Lung (tissue), 12 donors: ENCODE data around the gene LORICRIN. TPM values are rescaled to one million over a fixed set of nuclear protein-coding genes. Genes with fewer than 3 reads are reported as not detected.

Experiments
- ATAC-seq: fragments of 200-7000 bp; cut with Tn5 transposase; one replicate; pipeline ENCODE4 v1.9.1; 2020; ENCODE audit warnings: moderate number of reproducible peaks; ENCODE audit not compliant: insufficient read depth, low FRiP score
- DNase-seq, 3 donors: peaks; one replicate each; pipeline ENCODE4 v3.0.0-alpha.2; 2013 to 2017
- H3K27ac ChIP-seq, 2 donors: one replicate each; pipeline ENCODE4 v1.5.1; 2013; ENCODE audit warnings: mild to moderate bottlenecking in 2 of 2, moderate library complexity in 2 of 2, control low read depth in 1 of 2, inconsistent platforms in 1 of 2, low read depth in 1 of 2, low read length in 1 of 2
- H3K27me3 ChIP-seq, 3 donors: one replicate each; pipeline ENCODE4 v1.5.1; 2013; ENCODE audit warnings: low read length in 2 of 3; ENCODE audit not compliant: control insufficient read depth in 3 of 3, insufficient read depth in 3 of 3
- H3K36me3 ChIP-seq, 4 donors: one replicate each; pipeline ENCODE4 v1.5.1; 2013; ENCODE audit warnings: low read length in 4 of 4, mild to moderate bottlenecking in 1 of 4, moderate library complexity in 1 of 4; ENCODE audit not compliant: control insufficient read depth in 4 of 4, insufficient read depth in 4 of 4
- H3K4me1 ChIP-seq, 5 donors: one replicate each; pipeline ENCODE4 v1.5.1; 2013; ENCODE audit warnings: low read length in 5 of 5, mild to moderate bottlenecking in 2 of 5, moderate library complexity in 1 of 5; ENCODE audit not compliant: control insufficient read depth in 5 of 5, insufficient read depth in 5 of 5
- H3K4me3 ChIP-seq: one replicate; pipeline ENCODE4 v1.5.1; 2013; ENCODE audit warnings: mild to moderate bottlenecking, control low read depth, moderate library complexity
- H3K9ac ChIP-seq, 2 donors: one replicate each; pipeline ENCODE4 v1.5.1; 2013; ENCODE audit warnings: low read length in 2 of 2, control low read depth in 1 of 2; ENCODE audit not compliant: insufficient read depth in 1 of 2
- H3K9me3 ChIP-seq, 4 donors: one replicate each; pipeline ENCODE4 v1.5.1; 2013; ENCODE audit warnings: low read length in 3 of 4, mild to moderate bottlenecking in 1 of 4, moderate library complexity in 1 of 4; ENCODE audit not compliant: control insufficient read depth in 4 of 4, insufficient read depth in 3 of 4
- CTCF ChIP-seq: IDR thresholded peaks from 2 replicates; pipeline ENCODE4 v1.5.1; 2012; ENCODE audit warnings: mild to moderate bottlenecking; ENCODE audit errors: control extremely low read depth, extremely low read depth
- WGBS, 2 donors: extraction: QIAGEN DNeasy Blood & Tissue Kit; methylation state at CpG; one replicate each; pipeline ENCODE4 v1.1.7; 2013; 5-methylcytosine and 5-hydroxymethylcytosine counted together
- polyA plus RNA-seq, 2 donors: library from polyadenylated mRNA; stranded (reverse); fragments of 200-250 nt; gene quantifications; one replicate each; pipeline ENCODE4 v1.2.1, GENCODE V29; 2013
- total RNA-seq, 2 donors: library from RNA; depleted of rRNA in 1 of 2; stranded (reverse); fragments of >200 nt in 1 of 2; gene quantifications; one replicate each; pipeline ENCODE4 v1.2.1, GENCODE V29; 2014 to 2021
- donor health status: control.
- donor health status: control.
- donor health status: Bipolar disorder and iron deficiency.
- donor health status: healthy.
- donor health status: DM: yes; HTN: yes; CAD: no.

Gene LORICRIN
- total and polyA plus RNA-seq, 4 donors, result not detected

- no peak for DNase-seq
- TF ChIP-seq CTCF, result no peak
- ATAC-seq, result no peak
- H3K27ac ChIP-seq, result no peak overlapping the region
- H3K4me3 ChIP-seq, result no peak overlapping the region
- H3K27me3 ChIP-seq, result peaks cover 0 to 14% (median 0%) of the 10 kb centered on the region in 3 donors
- no peak overlapping the region for H3K9ac ChIP-seq
- WGBS, 2 donors, result 74 to 76% methylated on average over 4 of the region's 4 CpGs
- H3K9me3 ChIP-seq, result no peaks in the 10 kb centered on the region
- H3K4me1 ChIP-seq, result peaks cover 0 to 3% (median 0%) of the 10 kb centered on the region in 5 donors
- H3K36me3 ChIP-seq, result no peaks in the 10 kb centered on the region
Observed at GRCh38 chr1:153231363-153231762, 28.1 kb upstream of the LORICRIN start.

- Histone ChIP-seq H3K9me3 (no peaks in the 10 kb centered on the region), H3K4me1 (peaks cover 0 to 3% (median 0%) of the 10 kb centered on the region in 5 donors), H3K4me3 (no peak overlapping the region), H3K27ac (no peak overlapping the region), H3K9ac (no peak overlapping the region), H3K27me3 (peaks cover 0 to 14% (median 0%) of the 10 kb centered on the region in 3 donors), H3K36me3 (no peaks in the 10 kb centered on the region)
- no peak for ATAC-seq
- no peak for DNase-seq
- no peak for TF ChIP-seq CTCF
- WGBS, 2 donors, result 21 to 48% methylated on average over 2 of the region's 2 CpGs
Observed at GRCh38 chr1:153231785-153232184, 27.7 kb upstream of the LORICRIN start.

- no peak overlapping the region for H3K27ac ChIP-seq
- 38 to 48% methylated on average over 3 of the region's 3 CpGs for whole genome bisulfite sequencing, 2 donors
- peaks cover 0 to 14% (median 0%) of the 10 kb centered on the region in 3 donors for H3K27me3 ChIP-seq
- H3K9ac ChIP-seq, result no peak overlapping the region
- no peak for TF ChIP-seq CTCF
- no peaks in the 10 kb centered on the region for H3K9me3 ChIP-seq
- no peak overlapping the region for H3K4me3 ChIP-seq
- H3K4me1 ChIP-seq, result peaks cover 0 to 3% (median 0%) of the 10 kb centered on the region in 5 donors
- ATAC-seq (no peak), DNase-seq (no peak)
- H3K36me3 ChIP-seq, result no peaks in the 10 kb centered on the region
Observed at GRCh38 chr1:153232553-153232952, 26.9 kb upstream of the LORICRIN start.

GRCh38 chr1:153233448-153233847, 26.0 kb upstream of the LORICRIN start:
- no peaks in the 10 kb centered on the region for H3K9me3 ChIP-seq
- no peak overlapping the region for H3K27ac ChIP-seq
- H3K4me1 ChIP-seq, result peaks cover 0 to 3% (median 0%) of the 10 kb centered on the region in 5 donors
- no peak for TF ChIP-seq CTCF
- H3K4me3 ChIP-seq, result no peak overlapping the region
- no peaks in the 10 kb centered on the region for H3K36me3 ChIP-seq
- no peak for DNase-seq
- no peak overlapping the region for H3K9ac ChIP-seq
- peaks cover 0 to 12% (median 0%) of the 10 kb centered on the region in 3 donors for H3K27me3 ChIP-seq
- no peak for ATAC-seq
- WGBS, 2 donors, result 85 to 96% methylated on average over 1 of the region's 1 CpG
